GM12878 (cell line): ENCODE data around the gene MBIP.

ENCODE experiments used
- CTCF ChIP-seq, 3 experiments: IDR thresholded peaks in 2 of 3; conservative IDR thresholded peaks in 1 of 3; 2 replicates each; pipeline ENCODE4 v1.5.1; 2011; ENCODE audit warnings: low read depth in 3 of 3, low read length in 3 of 3, mild to moderate bottlenecking in 3 of 3, control low read depth in 2 of 3, moderate library complexity in 2 of 3, inconsistent platforms in 1 of 3, mixed read lengths in 1 of 3; ENCODE audit not compliant: control insufficient read depth in 2 of 3, insufficient read depth in 1 of 3; ENCODE audit errors: extremely low read depth in 1 of 3
- MAX ChIP-seq: IDR thresholded peaks from 2 replicates; pipeline ENCODE4 v1.6.1; 2012; ENCODE audit warnings: low read depth, low read length, improper control_type of control experiment
- MYC ChIP-seq: IDR thresholded peaks from 2 replicates; pipeline ENCODE4 v1.6.1; 2011; ENCODE audit warnings: mild to moderate bottlenecking, low read length, moderate library complexity, inconsistent platforms; ENCODE audit not compliant: insufficient read depth, insufficient replicate concordance, insufficient read length, severe bottlenecking
- POLR2A ChIP-seq: IDR thresholded peaks from 2 replicates; pipeline ENCODE4 v1.6.1; 2011; ENCODE audit warnings: low read depth, mild to moderate bottlenecking, low read length
- RB1 ChIP-seq: fragments of 450-650 bp; formaldehyde crosslinking; IDR thresholded peaks from 2 replicates; pipeline ENCODE4 v1.6.1; 2017; ENCODE audit warnings: mild to moderate bottlenecking, borderline replicate concordance
- SIN3A ChIP-seq: IDR thresholded peaks from 2 replicates; pipeline ENCODE4 v1.6.1; 2012; ENCODE audit warnings: low read depth, low read length, improper control_type of control experiment
- TCF7 ChIP-seq: IDR thresholded peaks from 2 replicates; pipeline ENCODE4 v1.6.1; 2014; ENCODE audit warnings: antibody characterized with exemption, borderline replicate concordance
- YY1 ChIP-seq: IDR thresholded peaks from 2 replicates; pipeline ENCODE4 v1.6.1; 2011; ENCODE audit warnings: low read depth, mild to moderate bottlenecking, low read length
- TF ChIP-seq, protein P1 (sequence below): IDR thresholded peaks from 2 replicates; pipeline ENCODE4 v1.6.1; 2012; ENCODE audit warnings: low read depth, low read length, improper control_type of control experiment

DNA sequence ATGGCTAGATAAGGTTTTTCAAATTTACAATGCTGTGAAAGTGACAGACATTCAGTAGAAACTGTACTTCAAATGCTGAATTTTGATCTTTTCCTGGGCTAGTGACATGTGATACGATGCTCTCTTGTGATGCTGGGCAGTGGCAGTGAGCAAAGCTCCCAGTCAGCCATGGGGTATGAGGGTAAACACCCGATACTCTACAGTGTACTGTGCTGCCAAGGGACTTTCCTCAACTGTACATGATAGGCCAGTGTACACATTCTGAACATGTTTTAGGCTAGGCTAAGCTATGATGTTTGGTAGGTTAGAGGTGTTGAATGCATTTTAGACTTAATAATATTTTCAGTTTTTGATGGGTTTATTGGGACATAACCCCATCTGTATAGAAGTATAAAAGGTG is 17.6 kb downstream of the MBIP start:
- TF ChIP-seq MAX = no peak
- TF ChIP-seq, protein P1, sequence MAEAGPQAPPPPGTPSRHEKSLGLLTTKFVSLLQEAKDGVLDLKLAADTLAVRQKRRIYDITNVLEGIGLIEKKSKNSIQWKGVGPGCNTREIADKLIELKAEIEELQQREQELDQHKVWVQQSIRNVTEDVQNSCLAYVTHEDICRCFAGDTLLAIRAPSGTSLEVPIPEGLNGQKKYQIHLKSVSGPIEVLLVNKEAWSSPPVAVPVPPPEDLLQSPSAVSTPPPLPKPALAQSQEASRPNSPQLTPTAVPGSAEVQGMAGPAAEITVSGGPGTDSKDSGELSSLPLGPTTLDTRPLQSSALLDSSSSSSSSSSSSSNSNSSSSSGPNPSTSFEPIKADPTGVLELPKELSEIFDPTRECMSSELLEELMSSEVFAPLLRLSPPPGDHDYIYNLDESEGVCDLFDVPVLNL = no peak
- no peak for TF ChIP-seq SIN3A
- no peak for TF ChIP-seq MYC
- TF ChIP-seq RB1 = no peak
- no peak for TF ChIP-seq YY1
- no peak for TF ChIP-seq POLR2A
- TF ChIP-seq TCF7 = no peak
- no peak for TF ChIP-seq CTCF (IDR thresholded peaks at IDR 0.05 in 2 of 3, conservative IDR thresholded peaks at IDR 0.05 in 1 of 3; ENCODE audit: control insufficient read depth in 2 of 3, extremely low read depth in 1 of 3, insufficient read depth in 1 of 3, low read depth in 3 of 3, low read length in 3 of 3)
